ENCODE data around the gene KIAA0232. TPM values are rescaled to one million over a fixed set of nuclear protein-coding genes. Genes with fewer than 3 reads are reported as not detected.

Gene KIAA0232
- total and polyA plus RNA-seq, 9 of the 15 experiments (the other 6 are each of a cell fraction or from before 2014, with no cell fraction given) = 3.5 to 17.4 (median 13.0) TPM

GRCh38 chr4:6812766-6813165 lies 30.2 kb downstream of the KIAA0232 start:
- no peak for FAIRE-seq
- TF ChIP-seq PBX2 (CRISPR knock-in tag; IDR thresholded peaks at IDR 0.05; ENCODE audit: low read depth) = no peak
- no peak for TF ChIP-seq PBX2 (tag; conservative IDR thresholded peaks at IDR 0.05; ENCODE audit: low read depth)
- TF ChIP-seq, protein P1, sequence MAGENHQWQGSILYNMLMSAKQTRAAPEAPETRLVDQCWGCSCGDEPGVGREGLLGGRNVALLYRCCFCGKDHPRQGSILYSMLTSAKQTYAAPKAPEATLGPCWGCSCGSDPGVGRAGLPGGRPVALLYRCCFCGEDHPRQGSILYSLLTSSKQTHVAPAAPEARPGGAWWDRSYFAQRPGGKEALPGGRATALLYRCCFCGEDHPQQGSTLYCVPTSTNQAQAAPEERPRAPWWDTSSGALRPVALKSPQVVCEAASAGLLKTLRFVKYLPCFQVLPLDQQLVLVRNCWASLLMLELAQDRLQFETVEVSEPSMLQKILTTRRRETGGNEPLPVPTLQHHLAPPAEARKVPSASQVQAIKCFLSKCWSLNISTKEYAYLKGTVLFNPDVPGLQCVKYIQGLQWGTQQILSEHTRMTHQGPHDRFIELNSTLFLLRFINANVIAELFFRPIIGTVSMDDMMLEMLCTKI (IDR thresholded peaks at IDR 0.05; ENCODE audit: partially characterized antibody) = no peak
- TF ChIP-seq TOE1 (IDR thresholded peaks at IDR 0.05; ENCODE audit: borderline replicate concordance) = no peak
- no peak for TF ChIP-seq TOE1 (CRISPR knock-in tag; IDR thresholded peaks at IDR 0.05; ENCODE audit: borderline replicate concordance, low read depth)
- no peak for TF ChIP-seq ZNF217 (CRISPR knock-in tag; IDR thresholded peaks at IDR 0.05)
- no peak for TF ChIP-seq ZNF449 (CRISPR knock-in tag; IDR thresholded peaks at IDR 0.05)
- TF ChIP-seq SP1 (CRISPR knock-in tag; IDR thresholded peaks at IDR 0.05) = no peak
- no peak for TF ChIP-seq ZZZ3 (IDR thresholded peaks at IDR 0.05)
- TF ChIP-seq ZBTB17 (CRISPR knock-in tag; IDR thresholded peaks at IDR 0.05) = no peak
- TF ChIP-seq FOXK1 (CRISPR knock-in tag; IDR thresholded peaks at IDR 0.05; ENCODE audit: borderline replicate concordance) = no peak
- no peak for TF ChIP-seq CXXC5 (CRISPR knock-in tag; IDR thresholded peaks at IDR 0.05)
- no peak for TF ChIP-seq ZFP36 (IDR thresholded peaks at IDR 0.05; ENCODE audit: low read depth, low read length, partially characterized antibody)
- no peak for TF ChIP-seq ZNF668 (CRISPR knock-in tag; IDR thresholded peaks at IDR 0.05)
- TF ChIP-seq NFATC3 (IDR thresholded peaks at IDR 0.05) = no peak
- no peak for TF ChIP-seq JUNB (CRISPR knock-in tag; conservative IDR thresholded peaks at IDR 0.05)
- no peak for TF ChIP-seq ZNF140 (CRISPR knock-in tag; IDR thresholded peaks at IDR 0.05)
- no peak for TF ChIP-seq ZBTB1 (CRISPR knock-in tag; IDR thresholded peaks at IDR 0.05; ENCODE audit: borderline replicate concordance, low read depth)
- no peak for TF ChIP-seq ZEB2 (IDR thresholded peaks at IDR 0.05)
- intact Hi-C loops (cut with micrococcal nuclease) (no loop called here), in situ Hi-C loops (cut with MboI) (no loop called here)
- Histone ChIP-seq H2AFZ (ENCODE audit: low read depth, low read length) (no peak overlapping the region), H3K4me1 (replicated peaks in 1 of 2; ENCODE audit: control insufficient read depth in 2 of 2, insufficient read depth in 2 of 2, low read length in 2 of 2) (peaks cover 4 to 24% of the 10 kb centered on the region in 2 experiments; a peak in 3 of 5 replicates), H4K20me1 (replicated peaks; ENCODE audit: control insufficient read depth, insufficient read depth, low read length) (peaks cover 8% of the 10 kb centered on the region; the same call in 1 of the 2 replicates), H3K79me2 (ENCODE audit: control insufficient read depth, insufficient read depth, low read length) (peaks cover 93% of the 10 kb centered on the region), H3K9me1 (ENCODE audit: control insufficient read depth, insufficient read depth, low read length) (no peaks in the 10 kb centered on the region), H3K9me3 (replicated peaks; ENCODE audit: control insufficient read depth, insufficient read depth, low read depth, low read length) (no peaks in the 10 kb centered on the region), H3K9ac (ENCODE audit: insufficient read depth in 1 of 2, low read depth in 2 of 2, low read length in 2 of 2) (no peak overlapping the region), H3K27ac (ENCODE audit: extremely low read depth, low read depth, low read length) (no peak overlapping the region), H3K36me3 (ENCODE audit: control insufficient read depth, insufficient read depth, low read length) (peaks cover 14% of the 10 kb centered on the region; the same call in 2 of the 3 replicates), H3K4me2 (ENCODE audit: insufficient read depth, low read length) (no peak overlapping the region), H3K27me3 (ENCODE audit: control insufficient read depth in 2 of 2, insufficient read depth in 2 of 2, low read length in 2 of 2) (no peaks in the 10 kb centered on the region), H3K4me3 (no peak overlapping the region)
- ChIA-PET POLR2A (interaction anchor here (0.6 to 1.0 kb wide), 2 partner anchors 17 to 72 kb away, joined by 3 read pairs; no protein-coding TSS in a partner anchor), CTCF (ENCODE audit: low intra/inter-chr PET ratio) (no interaction called here)
- BruUV-seq (replicated peaks) = no TSS peak
- no peak for ATAC-seq
- no peak for DNase-seq (ENCODE audit: extremely low read depth in 1 of 4, low spot score in 3 of 4)

Data from K562 (cell line).